Left lung (tissue), 10 donors: ENCODE measurements around the gene PIGP. TPM values are rescaled to one million over a fixed set of nuclear protein-coding genes. Genes with fewer than 3 reads are reported as not detected.

Source experiments
- ATAC-seq: fragments of 200-7000 bp; cut with Tn5 transposase; one replicate; pipeline ENCODE4 v1.9.1; 2020; ENCODE audit warnings: moderate library complexity
- DNase-seq, 4 donors: peaks; one replicate each; pipeline ENCODE4 v3.0.0-alpha.2; 2013 to 2020
- H3K27ac ChIP-seq, 2 donors: fragments of 200-600 bp; sonication (generic) in 1 of 2; one replicate each; pipeline versions ENCODE4 v1.5.0 to v1.8.0; 2020 to 2021
- H3K27me3 ChIP-seq, 2 donors: fragments of 200-600 bp; sonication (generic) in 1 of 2; one replicate each; pipeline versions ENCODE4 v1.5.0 to v1.8.0; 2020 to 2021
- H3K36me3 ChIP-seq, 2 donors: fragments of 200-600 bp; sonication (generic) in 1 of 2; one replicate each; pipeline versions ENCODE4 v1.5.0 to v1.8.0; 2020 to 2021
- H3K4me1 ChIP-seq, 2 donors: fragments of 200-600 bp; one replicate each; pipeline ENCODE4 v1.8.0; 2021
- H3K4me3 ChIP-seq, 2 donors: fragments of 200-600 bp; sonication (generic) in 1 of 2; one replicate each; pipeline versions ENCODE4 v1.5.0 to v1.8.0; 2020 to 2021; ENCODE audit warnings: mild to moderate bottlenecking in 1 of 2
- H3K9me3 ChIP-seq, 2 donors: fragments of 200-600 bp; sonication (generic) in 1 of 2; one replicate each; pipeline versions ENCODE4 v1.5.0 to v1.8.0; 2020 to 2021
- intact Hi-C, 2 donors: fragments of 100-400 bp; cut with DNase I; formaldehyde crosslinking; loops; one replicate each; pipeline versions ENCODE4 v1.11.2 to v1.14.2; 2022
- polyA plus RNA-seq, 6 donors: library from polyadenylated mRNA; unstranded; fragments of 120-200 nt; gene quantifications; one replicate each; pipeline ENCODE4 v1.2.1, GENCODE V29; 2013; ENCODE audit not compliant: insufficient read length in 6 of 6
- total RNA-seq, 2 donors: library from RNA; stranded (reverse); fragmentation: NEBNext Ultra II Directional; extraction: Animal tissue kit (Norgen Biotek cat#: 25700); gene quantifications; one replicate each; pipeline ENCODE4 v1.2.1, GENCODE V29; 2021
- TF ChIP-seq, protein P1 (sequence below), 2 donors: fragments of 200-600 bp; sonication (generic) in 1 of 2; IDR thresholded peaks; one replicate each; pipeline versions ENCODE4 v1.5.0 to v1.8.0; 2021; ENCODE audit warnings: antibody characterized with exemption in 2 of 2
- donor health status: DM: no; HTN: yes; CAD: no.
- donor health status: DM: no; HTN: no; CAD: no.

Gene PIGP
- total and polyA plus RNA-seq, 8 donors: 17.3 to 27.3 (median 22.8) TPM

- Histone ChIP-seq H3K4me1 (no peaks in the 10 kb centered on the region), H3K36me3 (no peaks in the 10 kb centered on the region), H3K27me3 (no peaks in the 10 kb centered on the region), H3K9me3 (no peaks in the 10 kb centered on the region), H3K27ac (no peak overlapping the region), H3K4me3 (no peak overlapping the region)
- intact Hi-C loops: no loop called here
- TF ChIP-seq, protein P1, sequence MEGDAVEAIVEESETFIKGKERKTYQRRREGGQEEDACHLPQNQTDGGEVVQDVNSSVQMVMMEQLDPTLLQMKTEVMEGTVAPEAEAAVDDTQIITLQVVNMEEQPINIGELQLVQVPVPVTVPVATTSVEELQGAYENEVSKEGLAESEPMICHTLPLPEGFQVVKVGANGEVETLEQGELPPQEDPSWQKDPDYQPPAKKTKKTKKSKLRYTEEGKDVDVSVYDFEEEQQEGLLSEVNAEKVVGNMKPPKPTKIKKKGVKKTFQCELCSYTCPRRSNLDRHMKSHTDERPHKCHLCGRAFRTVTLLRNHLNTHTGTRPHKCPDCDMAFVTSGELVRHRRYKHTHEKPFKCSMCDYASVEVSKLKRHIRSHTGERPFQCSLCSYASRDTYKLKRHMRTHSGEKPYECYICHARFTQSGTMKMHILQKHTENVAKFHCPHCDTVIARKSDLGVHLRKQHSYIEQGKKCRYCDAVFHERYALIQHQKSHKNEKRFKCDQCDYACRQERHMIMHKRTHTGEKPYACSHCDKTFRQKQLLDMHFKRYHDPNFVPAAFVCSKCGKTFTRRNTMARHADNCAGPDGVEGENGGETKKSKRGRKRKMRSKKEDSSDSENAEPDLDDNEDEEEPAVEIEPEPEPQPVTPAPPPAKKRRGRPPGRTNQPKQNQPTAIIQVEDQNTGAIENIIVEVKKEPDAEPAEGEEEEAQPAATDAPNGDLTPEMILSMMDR (IDR thresholded peaks at IDR 0.05): no peak
- ATAC-seq (no peak), DNase-seq (no peak)
Measured at GRCh38 chr21:37026499-37026898, 46.4 kb downstream of the PIGP start.

- intact Hi-C loops: no loop called here
Measured at GRCh38 chr21:37017951-37018679, 54.8 kb downstream of the PIGP start.

More at GRCh38 chr21:37017951-37018679, 54.8 kb downstream of the PIGP start:
- DNase-seq (no peak), ATAC-seq (no peak)
- TF ChIP-seq, protein P1 (IDR thresholded peaks at IDR 0.05): no peak
- Histone ChIP-seq H3K36me3 (no peaks in the 10 kb centered on the region), H3K4me3 (no peak overlapping the region), H3K9me3 (no peaks in the 10 kb centered on the region), H3K27me3 (no peaks in the 10 kb centered on the region), H3K4me1 (no peaks in the 10 kb centered on the region), H3K27ac (no peak overlapping the region)

Other genes starting within 250 kb of the PIGP start
- gene HLCS, start 106.4 kb downstream of the PIGP start, total RNA-seq: 10 to 100 TPM; 17.4 to 25.3 TPM
- 10 to 100 TPM; 15.9 to 21.2 (median 16.4) TPM for gene HLCS, start 106.4 kb downstream of the PIGP start, polyA plus RNA-seq
- gene RIPPLY3, start 66.4 kb downstream of the PIGP start, total RNA-seq: under 1 TPM; 0.13 to 0.35 TPM
- 1 to 10 TPM; 1.7 to 2.3 (median 2.0) TPM for gene RIPPLY3, start 66.4 kb downstream of the PIGP start, polyA plus RNA-seq
- gene TTC3, start 183 bp upstream of the PIGP start, total RNA-seq: 100 to 1,000 TPM; 103 to 128 TPM
- gene TTC3, start 183 bp upstream of the PIGP start, polyA plus RNA-seq: 100 to 1,000 TPM; 184 to 214 (median 197) TPM
- 10 to 100 TPM; 46.0 to 66.2 TPM for gene VPS26C, start 194.3 kb upstream of the PIGP start, total RNA-seq
- gene VPS26C, start 194.3 kb upstream of the PIGP start, polyA plus RNA-seq: 10 to 100 TPM; 34.6 to 41.3 (median 37.8) TPM